GM19468 (cell line): Measurements from ENCODE around the gene PNKD.

Experiments
- ATAC-seq: cut with Tn5 transposase; IDR thresholded peaks from one replicate; pipeline ENCODE4 v1.9.1; 2021; ENCODE audit warnings: mild to moderate bottlenecking, moderate library complexity, moderate number of reproducible peaks; ENCODE audit not compliant: unreplicated experiment; ENCODE audit errors: extremely low read depth

The PNKD gene

GRCh38 chr2:218366621-218367414, 96.5 kb downstream of the PNKD start:
- no peak for ATAC-seq

GRCh38 chr2:218367415-218368149, 97.3 kb downstream of the PNKD start:
- peak; percentile 68 for ATAC-seq

- ATAC-seq, result no peak
These were observed 97.8 kb downstream of the PNKD start for GRCh38 chr2:218368150-218368528.

- ATAC-seq, result no peak
These were observed 98.4 kb downstream of the PNKD start for GRCh38 chr2:218368621-218369153.

- no peak for ATAC-seq
These were observed 99.0 kb downstream of the PNKD start for GRCh38 chr2:218369330-218369729.

- no peak for ATAC-seq
These were observed 100.2 kb downstream of the PNKD start for GRCh38 chr2:218370410-218371063.

- ATAC-seq, result no peak
These were observed 101.6 kb downstream of the PNKD start for GRCh38 chr2:218371983-218372350.

- ATAC-seq, result no peak
These were observed 104.5 kb downstream of the PNKD start for GRCh38 chr2:218374795-218375194.

- ATAC-seq, result no peak
These were observed 104.9 kb downstream of the PNKD start for GRCh38 chr2:218375212-218375611.

GRCh38 chr2:218378053-218378452, 107.7 kb downstream of the PNKD start:
- no peak for ATAC-seq

GRCh38 chr2:218381916-218382366, 111.6 kb downstream of the PNKD start, which contains the start of gene SLC11A1:
Gene SLC11A1 (plus strand): TSS chr2:218382273. CDS start chr2:218382369, 96 bp downstream.
- no peak for ATAC-seq

GRCh38 chr2:218382785-218383184, 112.5 kb downstream of the PNKD start:
- no peak for ATAC-seq

GRCh38 chr2:218383892-218384519, 113.7 kb downstream of the PNKD start:
- no peak for ATAC-seq

GRCh38 chr2:218384975-218385374, 114.7 kb downstream of the PNKD start:
- ATAC-seq, result no peak

- ATAC-seq, result no peak
These were observed 116.4 kb downstream of the PNKD start for GRCh38 chr2:218386505-218387368.

- ATAC-seq, result no peak
These were observed 117.3 kb downstream of the PNKD start for GRCh38 chr2:218387369-218388194.

- no peak for ATAC-seq
These were observed 119.2 kb downstream of the PNKD start for GRCh38 chr2:218389333-218390150.

- no peak for ATAC-seq
These were observed 120.9 kb downstream of the PNKD start for GRCh38 chr2:218391202-218391601.
